ENCODE measurements around the gene ERICH3.

ERICH3 gene

GRCh38 chr1:74652711-74653139 is 20.9 kb downstream of the ERICH3 start:
- Mint-ChIP-seq H3K27ac (no peak overlapping the region), H3K4me1 (ENCODE audit: low read depth in 2 of 2) (no peaks in the 10 kb centered on the region), H3K9me3 (peaks cover 0 to 2% of the 10 kb centered on the region in 2 donors), H3K27me3 (peaks cover 0 to 8% of the 10 kb centered on the region in 2 donors), H3K36me3 (ENCODE audit: insufficient read depth) (no peaks in the 10 kb centered on the region), H3K4me3 (no peak overlapping the region)
- no peak for ATAC-seq (replicated peaks)
- DNase-seq: no peak

GRCh38 chr1:74650561-74650960 is 23.0 kb downstream of the ERICH3 start:
- DNase-seq: no peak

GRCh38 chr1:74641876-74642275 is 31.7 kb downstream of the ERICH3 start:
- H3K27me3 Mint-ChIP-seq: peaks cover 0 to 9% of the 10 kb centered on the region in 2 donors
- H3K9me3 Mint-ChIP-seq: peaks cover 2 to 9% of the 10 kb centered on the region in 2 donors
- H3K4me1 Mint-ChIP-seq (ENCODE audit: low read depth in 2 of 2): no peaks in the 10 kb centered on the region
- no peak overlapping the region for H3K27ac Mint-ChIP-seq
- H3K4me3 Mint-ChIP-seq: no peak overlapping the region
- ATAC-seq (replicated peaks): no peak
- H3K36me3 Mint-ChIP-seq (ENCODE audit: insufficient read depth): no peaks in the 10 kb centered on the region
- no peak for DNase-seq

More at GRCh38 chr1:74650561-74650960, 23.0 kb downstream of the ERICH3 start:
- H3K27ac Mint-ChIP-seq: no peak overlapping the region
- no peaks in the 10 kb centered on the region for H3K9me3 Mint-ChIP-seq
- H3K4me1 Mint-ChIP-seq (ENCODE audit: low read depth in 2 of 2): no peaks in the 10 kb centered on the region
- no peaks in the 10 kb centered on the region for H3K27me3 Mint-ChIP-seq
- no peaks in the 10 kb centered on the region for H3K36me3 Mint-ChIP-seq (ENCODE audit: insufficient read depth)
- ATAC-seq (replicated peaks): no peak
- H3K4me3 Mint-ChIP-seq: no peak overlapping the region

- Mint-ChIP-seq H3K4me1 (ENCODE audit: low read depth in 2 of 2) (no peaks in the 10 kb centered on the region), H3K9me3 (peaks cover 2 to 9% of the 10 kb centered on the region in 2 donors), H3K27me3 (peaks cover 0 to 9% of the 10 kb centered on the region in 2 donors), H3K27ac (no peak overlapping the region), H3K36me3 (ENCODE audit: insufficient read depth) (no peaks in the 10 kb centered on the region), H3K4me3 (no peak overlapping the region)
- DNase-seq (no peak), ATAC-seq (replicated peaks) (no peak)
Observed at GRCh38 chr1:74641161-74641560, 32.4 kb downstream of the ERICH3 start.

GRCh38 chr1:74637296-74637695 is 36.3 kb downstream of the ERICH3 start:
- no peaks in the 10 kb centered on the region for H3K9me3 Mint-ChIP-seq
- no peaks in the 10 kb centered on the region for H3K36me3 Mint-ChIP-seq (ENCODE audit: insufficient read depth)
- H3K27ac Mint-ChIP-seq: no peak overlapping the region
- no peak for ATAC-seq (replicated peaks)
- no peak overlapping the region for H3K4me3 Mint-ChIP-seq
- no peaks in the 10 kb centered on the region for H3K27me3 Mint-ChIP-seq
- DNase-seq: no peak
- H3K4me1 Mint-ChIP-seq (ENCODE audit: low read depth in 2 of 2): no peaks in the 10 kb centered on the region

GRCh38 chr1:74629283-74629682 is 44.3 kb downstream of the ERICH3 start:
- no peak overlapping the region for H3K27ac Mint-ChIP-seq
- DNase-seq (no peak), ATAC-seq (replicated peaks) (no peak)
- no peaks in the 10 kb centered on the region for H3K36me3 Mint-ChIP-seq (ENCODE audit: insufficient read depth)
- no peak overlapping the region for H3K4me3 Mint-ChIP-seq
- no peaks in the 10 kb centered on the region for H3K4me1 Mint-ChIP-seq (ENCODE audit: low read depth in 2 of 2)
- no peaks in the 10 kb centered on the region for H3K9me3 Mint-ChIP-seq
- H3K27me3 Mint-ChIP-seq: no peaks in the 10 kb centered on the region

GRCh38 chr1:74623716-74624115 is 49.9 kb downstream of the ERICH3 start:
- no peak for ATAC-seq (replicated peaks)
- Mint-ChIP-seq H3K9me3 (no peaks in the 10 kb centered on the region), H3K4me1 (ENCODE audit: low read depth in 2 of 2) (no peaks in the 10 kb centered on the region), H3K27ac (no peak overlapping the region), H3K27me3 (peaks cover 0 to 6% of the 10 kb centered on the region in 2 donors), H3K36me3 (ENCODE audit: insufficient read depth) (peaks cover 3% of the 10 kb centered on the region), H3K4me3 (no peak overlapping the region)
- no peak for DNase-seq

GRCh38 chr1:74620242-74620641 is 53.4 kb downstream of the ERICH3 start:
- H3K36me3 Mint-ChIP-seq (ENCODE audit: insufficient read depth): peaks cover 3% of the 10 kb centered on the region
- no peak for DNase-seq
- ATAC-seq (replicated peaks): no peak
- H3K27me3 Mint-ChIP-seq: peaks cover 0 to 6% of the 10 kb centered on the region in 2 donors
- no peaks in the 10 kb centered on the region for H3K9me3 Mint-ChIP-seq
- H3K27ac Mint-ChIP-seq: no peak overlapping the region
- H3K4me3 Mint-ChIP-seq: no peak overlapping the region
- no peaks in the 10 kb centered on the region for H3K4me1 Mint-ChIP-seq (ENCODE audit: low read depth in 2 of 2)

- Mint-ChIP-seq H3K27ac (no peak overlapping the region), H3K4me1 (ENCODE audit: low read depth in 2 of 2) (no peaks in the 10 kb centered on the region), H3K27me3 (peaks cover 0 to 6% of the 10 kb centered on the region in 2 donors), H3K9me3 (no peaks in the 10 kb centered on the region), H3K4me3 (no peak overlapping the region), H3K36me3 (ENCODE audit: insufficient read depth) (peaks cover 3% of the 10 kb centered on the region)
- ATAC-seq (replicated peaks): no peak
- DNase-seq: no peak
Observed at GRCh38 chr1:74618974-74619373, 54.6 kb downstream of the ERICH3 start.

- no peaks in the 10 kb centered on the region for H3K4me1 Mint-ChIP-seq (ENCODE audit: low read depth in 2 of 2)
- no peak overlapping the region for H3K4me3 Mint-ChIP-seq
- no peak overlapping the region for H3K27ac Mint-ChIP-seq
Observed at GRCh38 chr1:74613894-74614293, 59.7 kb downstream of the ERICH3 start.

GRCh38 chr1:74611887-74612286 is 61.7 kb downstream of the ERICH3 start:
- Mint-ChIP-seq H3K36me3 (ENCODE audit: insufficient read depth) (no peaks in the 10 kb centered on the region), H3K27ac (no peak overlapping the region), H3K4me1 (ENCODE audit: low read depth in 2 of 2) (no peaks in the 10 kb centered on the region), H3K9me3 (no peaks in the 10 kb centered on the region), H3K4me3 (no peak overlapping the region), H3K27me3 (no peaks in the 10 kb centered on the region)
- ATAC-seq (replicated peaks) (no peak), DNase-seq (no peak)

More at GRCh38 chr1:74613894-74614293, 59.7 kb downstream of the ERICH3 start:
- no peaks in the 10 kb centered on the region for H3K27me3 Mint-ChIP-seq
- H3K9me3 Mint-ChIP-seq: no peaks in the 10 kb centered on the region
- DNase-seq (no peak), ATAC-seq (replicated peaks) (no peak)
- no peaks in the 10 kb centered on the region for H3K36me3 Mint-ChIP-seq (ENCODE audit: insufficient read depth)

- no peak for DNase-seq
- no peaks in the 10 kb centered on the region for H3K27me3 Mint-ChIP-seq
- H3K27ac Mint-ChIP-seq: no peak overlapping the region
- ATAC-seq (replicated peaks): no peak
- no peak overlapping the region for H3K4me3 Mint-ChIP-seq
- H3K36me3 Mint-ChIP-seq (ENCODE audit: insufficient read depth): no peaks in the 10 kb centered on the region
- H3K4me1 Mint-ChIP-seq (ENCODE audit: low read depth in 2 of 2): no peaks in the 10 kb centered on the region
- no peaks in the 10 kb centered on the region for H3K9me3 Mint-ChIP-seq
Observed at GRCh38 chr1:74610961-74611360, 62.6 kb downstream of the ERICH3 start.

GRCh38 chr1:74609810-74610371 is 63.7 kb downstream of the ERICH3 start:
- Mint-ChIP-seq H3K4me3 (no peak overlapping the region), H3K27ac (no peak overlapping the region), H3K36me3 (ENCODE audit: insufficient read depth) (no peaks in the 10 kb centered on the region), H3K4me1 (ENCODE audit: low read depth in 2 of 2) (no peaks in the 10 kb centered on the region), H3K9me3 (no peaks in the 10 kb centered on the region), H3K27me3 (no peaks in the 10 kb centered on the region)
- no peak for ATAC-seq (replicated peaks)
- no peak for DNase-seq

GRCh38 chr1:74596717-74597116 is 76.9 kb downstream of the ERICH3 start:
- H3K4me3 Mint-ChIP-seq: no peak overlapping the region

More at GRCh38 chr1:74596717-74597116, 76.9 kb downstream of the ERICH3 start:
- no peaks in the 10 kb centered on the region for H3K9me3 Mint-ChIP-seq
- no peak overlapping the region for H3K27ac Mint-ChIP-seq
- peaks cover 9 to 12% of the 10 kb centered on the region in 2 donors for H3K27me3 Mint-ChIP-seq
- H3K4me1 Mint-ChIP-seq (ENCODE audit: low read depth in 2 of 2): no peaks in the 10 kb centered on the region
- no peaks in the 10 kb centered on the region for H3K36me3 Mint-ChIP-seq (ENCODE audit: insufficient read depth)
- ATAC-seq (replicated peaks) (no peak), DNase-seq (no peak)
